ENCODE data around the gene BMERB1.
A peak's percentile ranks its signal among the peaks of the same experiment; 100 is the strongest.
"Not testable (repeated sequence)": the region's sequence is repeated elsewhere in the genome, so short reads cannot be mapped to it uniquely, and the experiment has no call there.

The BMERB1 gene

GRCh38 chr16:15566095-15566494 is 131.7 kb downstream of the BMERB1 start:
- no peak for DNase-seq

- no peak for DNase-seq
These were observed 133.4 kb downstream of the BMERB1 start for GRCh38 chr16:15567823-15568222.

GRCh38 chr16:15570666-15571065 is 136.3 kb downstream of the BMERB1 start:
- not testable (repeated sequence) for DNase-seq

GRCh38 chr16:15571557-15571956 is 137.2 kb downstream of the BMERB1 start:
- no peak for DNase-seq

GRCh38 chr16:15572329-15573001 is 138.1 kb downstream of the BMERB1 start:
- DNase-seq, result no peak

- no peak for DNase-seq
These were observed 139.0 kb downstream of the BMERB1 start for GRCh38 chr16:15573274-15573895.

- DNase-seq, result not testable (repeated sequence)
These were observed 139.7 kb downstream of the BMERB1 start for GRCh38 chr16:15573896-15574613.

GRCh38 chr16:15574614-15574948 is 140.2 kb downstream of the BMERB1 start:
- DNase-seq, result no peak

GRCh38 chr16:15575293-15576049 is 141.1 kb downstream of the BMERB1 start:
- DNase-seq, result no peak

- no peak for DNase-seq
These were observed 142.9 kb downstream of the BMERB1 start for GRCh38 chr16:15576960-15577958.

- DNase-seq, result no peak
These were observed 144.4 kb downstream of the BMERB1 start for GRCh38 chr16:15578824-15579223.

- DNase-seq, result no peak
These were observed 146.9 kb downstream of the BMERB1 start for GRCh38 chr16:15581127-15581815.

GRCh38 chr16:15583526-15583925 is 149.1 kb downstream of the BMERB1 start:
- no peak for DNase-seq

- no peak for DNase-seq
These were observed 151.6 kb downstream of the BMERB1 start for GRCh38 chr16:15585956-15586355.

- no peak for DNase-seq
These were observed 152.3 kb downstream of the BMERB1 start for GRCh38 chr16:15586716-15587115.

GRCh38 chr16:15587152-15587825 is 152.9 kb downstream of the BMERB1 start:
- DNase-seq, result no peak

GRCh38 chr16:15592324-15592723 is 157.9 kb downstream of the BMERB1 start:
- DNase-seq, result peak; percentile 16

- DNase-seq, result no peak
These were observed 158.8 kb downstream of the BMERB1 start for GRCh38 chr16:15593235-15593634.

- no peak for DNase-seq
These were observed 160.4 kb downstream of the BMERB1 start for GRCh38 chr16:15594711-15595320.

GRCh38 chr16:15597135-15597534 is 162.7 kb downstream of the BMERB1 start:
- no peak for DNase-seq

All from CD4-positive, alpha-beta T cell treated with Interleukin-10 for 1 hour (primary cell).